ENCODE measurements around the gene ZBTB8OS.
A peak's percentile ranks its signal among the peaks of the same experiment; 100 is the strongest.

The ZBTB8OS gene

GRCh38 chr1:32619701-32620485, 30.5 kb downstream of the ZBTB8OS start:
- in situ Hi-C loops (cut with HindIII; ENCODE audit: low pct_ligation_motif_present, low pct_unique_long_range_greater_than_20kb, low sequenced_read_pairs), result no loop called here
- peak; percentile 34 for DNase-seq

DNA sequence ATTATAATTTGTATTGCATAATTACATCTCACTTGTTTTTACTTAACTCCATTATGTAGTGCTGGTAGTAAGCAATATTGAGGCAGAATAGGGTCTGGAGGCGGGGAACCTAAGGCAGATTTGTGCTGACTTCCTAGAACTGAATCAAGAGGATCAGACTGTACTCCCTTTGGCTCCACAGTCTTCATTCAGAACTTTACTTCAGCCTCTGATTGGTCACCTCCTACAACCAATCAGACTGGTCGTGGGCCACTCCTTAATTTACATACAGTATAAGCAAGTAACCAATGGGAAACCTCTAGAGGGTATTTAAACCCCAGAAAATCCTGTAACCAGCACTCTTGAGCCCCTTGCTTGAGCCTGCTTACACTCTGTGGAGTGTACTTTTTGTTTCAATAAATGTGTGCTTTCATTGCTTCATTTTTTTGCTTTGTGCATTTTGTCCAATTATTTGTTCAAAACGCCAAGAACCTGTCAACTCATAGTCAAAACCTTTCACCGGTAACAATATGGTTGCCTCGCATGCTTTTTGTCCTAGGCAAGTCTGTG, 31.6 kb downstream of the ZBTB8OS start:
- in situ Hi-C loops (cut with HindIII; ENCODE audit: low pct_ligation_motif_present, low pct_unique_long_range_greater_than_20kb, low sequenced_read_pairs), result no loop called here
- peak; percentile 30 for DNase-seq

GRCh38 chr1:32613472-32613871, 36.9 kb downstream of the ZBTB8OS start:
- DNase-seq, result no peak

GRCh38 chr1:32612189-32612881, 38.0 kb downstream of the ZBTB8OS start:
- in situ Hi-C loops (cut with HindIII; ENCODE audit: low pct_ligation_motif_present, low pct_unique_long_range_greater_than_20kb, low sequenced_read_pairs), result no loop called here
- DNase-seq, result peak; percentile 86

More at GRCh38 chr1:32613472-32613871, 36.9 kb downstream of the ZBTB8OS start:
- in situ Hi-C loops (cut with HindIII; ENCODE audit: low pct_ligation_motif_present, low pct_unique_long_range_greater_than_20kb, low sequenced_read_pairs), result no loop called here

- in situ Hi-C loops (cut with HindIII; ENCODE audit: low pct_ligation_motif_present, low pct_unique_long_range_greater_than_20kb, low sequenced_read_pairs), result no loop called here
- no peak for DNase-seq
Observed at GRCh38 chr1:32611859-32612188, 38.5 kb downstream of the ZBTB8OS start.

- in situ Hi-C loops (cut with HindIII; ENCODE audit: low pct_ligation_motif_present, low pct_unique_long_range_greater_than_20kb, low sequenced_read_pairs), result no loop called here
- no peak for DNase-seq
Observed at GRCh38 chr1:32609180-32609579, 41.2 kb downstream of the ZBTB8OS start.

DNA sequence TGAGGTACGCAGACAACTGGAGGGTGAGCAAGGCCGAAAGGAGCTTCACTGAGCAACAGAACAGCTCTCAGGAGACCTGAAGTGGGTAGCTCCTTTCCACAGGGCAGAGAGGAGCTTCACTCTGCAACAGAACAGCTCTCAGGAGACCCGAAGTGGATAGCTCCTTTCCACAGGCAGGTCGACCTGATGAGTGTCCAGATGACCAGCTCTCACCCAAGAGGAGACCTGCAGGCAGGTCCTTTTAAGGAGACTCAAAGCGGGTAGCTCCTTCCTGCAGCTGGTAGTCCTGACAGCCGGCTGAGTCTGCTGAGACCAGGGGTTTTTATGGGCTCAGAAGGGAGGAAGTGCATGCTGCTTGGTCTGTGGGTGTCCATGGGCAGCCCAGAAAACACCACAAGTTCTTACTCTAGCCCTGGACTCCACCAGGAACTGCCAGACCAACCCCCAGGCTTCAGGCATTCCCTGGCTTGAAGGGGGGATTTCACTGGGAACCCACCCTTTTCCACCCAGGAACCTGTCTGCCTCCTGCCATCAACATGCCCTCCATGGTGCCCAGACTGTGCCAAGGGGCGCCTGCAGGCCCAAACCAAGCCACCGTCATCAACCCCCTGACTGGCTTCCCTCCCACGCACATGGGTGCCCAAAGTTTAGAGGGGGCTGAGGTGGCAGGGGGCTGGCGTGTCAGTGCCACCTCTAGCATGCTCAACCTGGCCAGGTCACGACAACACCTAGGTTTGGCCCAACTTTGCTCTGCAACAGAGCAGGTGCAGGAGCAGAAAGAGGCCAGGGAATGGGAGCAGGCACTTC, 43.6 kb downstream of the ZBTB8OS start:
- in situ Hi-C loops (cut with HindIII; ENCODE audit: low pct_ligation_motif_present, low pct_unique_long_range_greater_than_20kb, low sequenced_read_pairs), result no loop called here
- DNase-seq, result no peak

GRCh38 chr1:32605711-32606424, 44.5 kb downstream of the ZBTB8OS start:
- DNase-seq, result no peak
- in situ Hi-C loops (cut with HindIII; ENCODE audit: low pct_ligation_motif_present, low pct_unique_long_range_greater_than_20kb, low sequenced_read_pairs), result no loop called here

DNA sequence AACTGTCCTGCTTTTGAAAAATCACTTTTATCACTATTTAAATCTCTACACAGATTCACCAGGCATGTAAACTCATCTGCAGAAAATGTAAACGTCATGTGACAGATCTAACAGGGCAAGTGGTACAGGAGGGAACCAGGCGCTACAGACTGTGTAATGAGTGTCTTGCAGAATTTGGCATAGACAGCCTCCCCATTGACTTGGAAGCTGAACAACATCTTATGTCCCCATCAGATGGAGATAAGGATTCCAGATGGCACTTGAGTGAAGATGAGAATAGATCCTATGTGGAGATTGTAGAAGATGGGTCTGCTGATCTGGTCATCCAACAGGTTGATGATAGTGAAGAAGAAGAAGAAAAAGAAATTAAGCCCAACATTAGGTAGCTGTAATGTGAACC, 50.3 kb downstream of the ZBTB8OS start:
- in situ Hi-C loops (cut with HindIII; ENCODE audit: low pct_ligation_motif_present, low pct_unique_long_range_greater_than_20kb, low sequenced_read_pairs), result no loop called here
- DNase-seq, result no peak

DNA sequence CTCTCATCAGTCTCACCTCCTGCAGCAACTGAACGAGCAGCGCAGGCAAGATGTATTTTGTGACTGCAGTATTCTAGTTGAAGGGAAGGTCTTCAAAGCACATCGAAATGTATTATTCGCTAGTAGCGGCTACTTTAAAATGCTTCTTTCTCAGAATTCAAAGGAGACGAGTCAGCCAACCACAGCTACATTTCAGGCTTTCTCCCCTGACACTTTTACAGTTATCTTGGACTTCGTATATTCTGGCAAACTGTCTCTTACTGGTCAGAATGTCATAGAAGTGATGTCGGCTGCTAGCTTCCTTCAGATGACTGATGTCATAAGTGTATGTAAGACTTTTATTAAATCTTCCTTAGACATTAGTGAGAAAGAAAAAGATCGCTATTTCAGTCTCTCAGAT, 57.4 kb downstream of the ZBTB8OS start:
- DNase-seq, result no peak
- in situ Hi-C loops (cut with HindIII; ENCODE audit: low pct_ligation_motif_present, low pct_unique_long_range_greater_than_20kb, low sequenced_read_pairs), result no loop called here

- in situ Hi-C loops (cut with HindIII; ENCODE audit: low pct_ligation_motif_present, low pct_unique_long_range_greater_than_20kb, low sequenced_read_pairs), result no loop called here
- DNase-seq, result no peak
Observed at GRCh38 chr1:32580348-32581017, 69.9 kb downstream of the ZBTB8OS start.

Measured in ACHN (cell line).